Gastroesophageal sphincter (tissue), 3 donors: ENCODE results near the gene MDH1B.

Experiments used
- POLR2A ChIP-seq, 2 donors: fragments of 450-650 bp; IDR thresholded peaks; one replicate each; pipeline ENCODE4 v1.6.1; 2017; ENCODE audit warnings: antibody characterized with exemption in 2 of 2, mild to moderate bottlenecking in 2 of 2, moderate library complexity in 1 of 2
- TF ChIP-seq, protein P1 (sequence below), 4 experiments: fragments of 200-600 bp in 2 of 4; fragments of 450-650 bp in 2 of 4; sonication (generic) in 1 of 4; IDR thresholded peaks; one replicate each; pipeline ENCODE4 v1.5.1; 2017 to 2019; ENCODE audit warnings: antibody characterized with exemption in 4 of 4, mild to moderate bottlenecking in 2 of 4, moderate library complexity in 2 of 4

DNA sequence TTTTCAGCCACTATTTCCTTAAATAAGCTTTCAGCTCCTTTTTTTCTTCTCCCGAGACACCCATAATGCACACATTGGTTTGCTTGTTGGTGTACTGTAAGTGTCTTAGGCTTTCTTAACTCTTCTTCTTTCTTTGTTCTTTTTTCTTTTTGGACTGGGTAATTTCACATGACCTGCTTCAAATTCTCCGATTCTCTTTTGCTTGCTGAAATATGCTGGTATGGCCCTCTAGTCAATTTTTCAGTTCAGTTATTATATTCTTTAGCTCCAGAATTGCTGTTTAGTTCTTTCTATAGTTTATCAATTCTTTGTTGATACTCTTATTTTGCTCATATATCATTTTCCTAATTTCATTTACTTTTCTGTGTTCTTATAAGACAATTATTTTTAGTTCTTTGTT, 15.5 kb upstream of the MDH1B start:
- TF ChIP-seq, protein P1, sequence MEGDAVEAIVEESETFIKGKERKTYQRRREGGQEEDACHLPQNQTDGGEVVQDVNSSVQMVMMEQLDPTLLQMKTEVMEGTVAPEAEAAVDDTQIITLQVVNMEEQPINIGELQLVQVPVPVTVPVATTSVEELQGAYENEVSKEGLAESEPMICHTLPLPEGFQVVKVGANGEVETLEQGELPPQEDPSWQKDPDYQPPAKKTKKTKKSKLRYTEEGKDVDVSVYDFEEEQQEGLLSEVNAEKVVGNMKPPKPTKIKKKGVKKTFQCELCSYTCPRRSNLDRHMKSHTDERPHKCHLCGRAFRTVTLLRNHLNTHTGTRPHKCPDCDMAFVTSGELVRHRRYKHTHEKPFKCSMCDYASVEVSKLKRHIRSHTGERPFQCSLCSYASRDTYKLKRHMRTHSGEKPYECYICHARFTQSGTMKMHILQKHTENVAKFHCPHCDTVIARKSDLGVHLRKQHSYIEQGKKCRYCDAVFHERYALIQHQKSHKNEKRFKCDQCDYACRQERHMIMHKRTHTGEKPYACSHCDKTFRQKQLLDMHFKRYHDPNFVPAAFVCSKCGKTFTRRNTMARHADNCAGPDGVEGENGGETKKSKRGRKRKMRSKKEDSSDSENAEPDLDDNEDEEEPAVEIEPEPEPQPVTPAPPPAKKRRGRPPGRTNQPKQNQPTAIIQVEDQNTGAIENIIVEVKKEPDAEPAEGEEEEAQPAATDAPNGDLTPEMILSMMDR (IDR thresholded peaks at IDR 0.05), result no peak
- no peak for TF ChIP-seq POLR2A (IDR thresholded peaks at IDR 0.05)
